GM12892 (cell line): ENCODE measurements around the gene SRRM3.

Source experiments
- POLR2A ChIP-seq: IDR thresholded peaks from 2 replicates; pipeline ENCODE4 v1.6.1; 2011; ENCODE audit warnings: low read depth, low read length, control low read depth
- POLR2AphosphoS5 ChIP-seq: IDR thresholded peaks from 2 replicates; pipeline ENCODE4 v1.6.1; 2011; ENCODE audit warnings: low read depth, low read length, control low read depth

DNA sequence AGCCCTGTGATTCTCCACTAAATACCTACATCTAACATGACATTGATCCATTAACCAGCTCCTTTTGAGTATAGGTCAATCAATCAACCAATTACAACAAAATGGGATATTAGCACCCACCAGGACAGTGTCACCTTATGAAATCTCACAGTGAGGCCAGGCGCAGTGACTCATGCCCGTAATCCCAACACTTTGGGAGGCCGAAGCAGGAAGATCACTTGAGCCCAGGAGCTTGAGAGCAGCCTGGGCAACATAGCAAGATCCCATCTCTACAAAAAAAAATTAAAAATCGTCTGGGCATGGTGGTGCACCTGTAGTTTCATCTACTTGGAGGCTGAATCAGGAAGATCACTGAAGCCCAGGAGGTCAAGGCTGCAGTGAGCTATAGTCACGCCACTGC, 28.5 kb downstream of the SRRM3 start:
- TF ChIP-seq POLR2A (no peak), POLR2AphosphoS5 (no peak)
